SU-DHL-6 (cell line): Measurements from ENCODE around the gene MLST8.
"Not testable (repeated sequence)": the region's sequence is repeated elsewhere in the genome, so short reads cannot be mapped to it uniquely, and the experiment has no call there.

Experiments used
- H2AFZ ChIP-seq: fragments of 200-600 bp; sonication (generic); 2 replicates; pipeline ENCODE4 v1.6.1; 2014; ENCODE audit warnings: low read depth, mild to moderate bottlenecking, moderate library complexity, mixed read lengths, antibody characterized with exemption, low read length; ENCODE audit not compliant: severe bottlenecking
- H3F3A ChIP-seq: fragments of 200-600 bp; shearing (Covaris generic); 2 replicates; pipeline ENCODE4 v1.6.0; 2016; ENCODE audit warnings: antibody characterized with exemption, mild to moderate bottlenecking; ENCODE audit not compliant: insufficient read depth
- H3K27ac ChIP-seq: fragments of 200-600 bp; sonication (generic); 2 replicates; pipeline ENCODE4 v1.5.1; 2016; ENCODE audit warnings: low read depth, mild to moderate bottlenecking, low read length, moderate library complexity, mixed read lengths
- H3K27me3 ChIP-seq: fragments of 200-600 bp; sonication (generic), shearing (Covaris generic); 2 replicates; pipeline ENCODE4 v1.6.0; 2014; ENCODE audit warnings: mild to moderate bottlenecking, low read length
- H3K36me3 ChIP-seq: fragments of 200-600 bp; sonication (generic); 2 replicates; pipeline ENCODE4 v1.6.1; 2014; ENCODE audit warnings: mild to moderate bottlenecking, low read length, mixed read lengths
- H3K4me2 ChIP-seq: fragments of 300-600, 200-600 bp; shearing (Covaris generic), sonication (generic); 2 replicates; pipeline ENCODE4 v1.6.0; 2014; ENCODE audit warnings: low read length, low read depth, mild to moderate bottlenecking; ENCODE audit not compliant: poor library complexity, severe bottlenecking
- H3K4me3 ChIP-seq: fragments of 200-600 bp; sonication (generic); 2 replicates; pipeline ENCODE4 v1.5.1; 2014; ENCODE audit warnings: antibody characterized with exemption, low read length, mild to moderate bottlenecking, mixed read lengths; ENCODE audit not compliant: insufficient read depth, poor library complexity, severe bottlenecking
- H3K79me2 ChIP-seq: fragments of 200-600 bp; sonication (generic); 2 replicates; pipeline ENCODE4 v1.6.1; 2014; ENCODE audit warnings: mild to moderate bottlenecking, low read length, moderate library complexity; ENCODE audit not compliant: insufficient read depth
- H3K9ac ChIP-seq: fragments of 200-600 bp; sonication (generic); 2 replicates; pipeline ENCODE4 v1.7.0; 2014; ENCODE audit warnings: mild to moderate bottlenecking, low read length
- H3K9me2 ChIP-seq: fragments of 200-600 bp; sonication (generic); replicated peaks from 2 replicates; pipeline ENCODE4 v1.6.1; 2014; ENCODE audit warnings: low read length; ENCODE audit not compliant: insufficient read depth
- H3K9me3 ChIP-seq: fragments of 200-600 bp; sonication (generic); 2 replicates; pipeline ENCODE4 v1.6.1; 2014; ENCODE audit warnings: low read length, mixed read lengths; ENCODE audit not compliant: insufficient read depth
- H4K20me1 ChIP-seq: fragments of 200-600 bp; sonication (generic); 2 replicates; pipeline ENCODE4 v1.6.1; 2014; ENCODE audit warnings: low read depth, mild to moderate bottlenecking, antibody characterized with exemption, low read length, moderate library complexity, mixed read lengths
- EZH2phosphoT487 ChIP-seq: fragments of 200-600 bp; sonication (generic), shearing (Covaris generic); conservative IDR thresholded peaks from 2 replicates; pipeline ENCODE4 v1.6.1; 2018; ENCODE audit warnings: mild to moderate bottlenecking, antibody characterized with exemption, low read length, moderate library complexity, mixed read lengths
- TF ChIP-seq, protein P1 (sequence below): fragments of 200-600 bp; sonication (generic); IDR thresholded peaks from one replicate; pipeline ENCODE4 v1.5.1; 2017; ENCODE audit warnings: antibody characterized with exemption, mild to moderate bottlenecking, low read length, moderate library complexity; ENCODE audit not compliant: insufficient read depth, poor library complexity, severe bottlenecking

The MLST8 gene

DNA sequence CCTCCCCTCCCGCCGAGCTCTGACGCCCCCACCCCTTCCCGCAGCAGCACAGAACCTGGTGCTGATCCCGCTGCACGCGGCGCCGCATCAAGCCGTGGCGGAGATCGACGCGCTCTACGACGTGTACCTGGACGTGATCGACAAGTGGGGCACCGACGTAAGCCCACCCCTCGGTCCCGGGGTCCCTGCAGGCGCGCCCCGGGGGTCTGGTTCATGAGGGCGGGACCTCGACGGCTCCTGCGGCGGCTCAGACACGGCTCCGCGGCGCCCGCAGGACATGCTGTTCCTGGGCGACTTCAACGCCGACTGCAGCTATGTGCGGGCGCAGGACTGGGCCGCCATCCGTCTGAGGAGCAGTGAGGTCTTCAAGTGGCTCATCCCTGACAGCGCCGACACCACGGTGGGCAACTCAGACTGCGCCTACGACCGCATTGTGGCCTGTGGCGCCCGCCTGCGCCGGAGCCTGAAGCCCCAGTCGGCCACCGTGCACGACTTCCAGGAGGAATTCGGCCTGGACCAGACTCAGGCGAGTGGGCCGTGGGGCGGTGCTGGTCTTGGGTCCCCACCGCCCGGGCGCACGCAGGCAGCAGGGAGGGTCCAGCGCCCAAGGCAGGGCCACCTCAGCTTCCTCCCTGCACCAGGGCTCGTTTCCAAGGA is 32.4 kb downstream of the MLST8 start:
- no peaks in the 10 kb centered on the region for H3K9me2 ChIP-seq
- H3K4me2 ChIP-seq, result no peak overlapping the region
- no peak overlapping the region for H3K4me3 ChIP-seq
- no peaks in the 10 kb centered on the region for H3K36me3 ChIP-seq
- peaks cover 4% of the 10 kb centered on the region; the same call in 1 of the 2 replicates for H3F3A ChIP-seq
- no peaks in the 10 kb centered on the region for H3K27me3 ChIP-seq
- no peaks in the 10 kb centered on the region for H3K79me2 ChIP-seq
- TF ChIP-seq, protein P1, sequence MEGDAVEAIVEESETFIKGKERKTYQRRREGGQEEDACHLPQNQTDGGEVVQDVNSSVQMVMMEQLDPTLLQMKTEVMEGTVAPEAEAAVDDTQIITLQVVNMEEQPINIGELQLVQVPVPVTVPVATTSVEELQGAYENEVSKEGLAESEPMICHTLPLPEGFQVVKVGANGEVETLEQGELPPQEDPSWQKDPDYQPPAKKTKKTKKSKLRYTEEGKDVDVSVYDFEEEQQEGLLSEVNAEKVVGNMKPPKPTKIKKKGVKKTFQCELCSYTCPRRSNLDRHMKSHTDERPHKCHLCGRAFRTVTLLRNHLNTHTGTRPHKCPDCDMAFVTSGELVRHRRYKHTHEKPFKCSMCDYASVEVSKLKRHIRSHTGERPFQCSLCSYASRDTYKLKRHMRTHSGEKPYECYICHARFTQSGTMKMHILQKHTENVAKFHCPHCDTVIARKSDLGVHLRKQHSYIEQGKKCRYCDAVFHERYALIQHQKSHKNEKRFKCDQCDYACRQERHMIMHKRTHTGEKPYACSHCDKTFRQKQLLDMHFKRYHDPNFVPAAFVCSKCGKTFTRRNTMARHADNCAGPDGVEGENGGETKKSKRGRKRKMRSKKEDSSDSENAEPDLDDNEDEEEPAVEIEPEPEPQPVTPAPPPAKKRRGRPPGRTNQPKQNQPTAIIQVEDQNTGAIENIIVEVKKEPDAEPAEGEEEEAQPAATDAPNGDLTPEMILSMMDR, result no peak
- TF ChIP-seq EZH2phosphoT487, result no peak
- no peaks in the 10 kb centered on the region for H4K20me1 ChIP-seq
- H2AFZ ChIP-seq, result no peak overlapping the region
- no peaks in the 10 kb centered on the region for H3K9me3 ChIP-seq
- no peak overlapping the region for H3K9ac ChIP-seq
- H3K27ac ChIP-seq, result no peak overlapping the region

DNA sequence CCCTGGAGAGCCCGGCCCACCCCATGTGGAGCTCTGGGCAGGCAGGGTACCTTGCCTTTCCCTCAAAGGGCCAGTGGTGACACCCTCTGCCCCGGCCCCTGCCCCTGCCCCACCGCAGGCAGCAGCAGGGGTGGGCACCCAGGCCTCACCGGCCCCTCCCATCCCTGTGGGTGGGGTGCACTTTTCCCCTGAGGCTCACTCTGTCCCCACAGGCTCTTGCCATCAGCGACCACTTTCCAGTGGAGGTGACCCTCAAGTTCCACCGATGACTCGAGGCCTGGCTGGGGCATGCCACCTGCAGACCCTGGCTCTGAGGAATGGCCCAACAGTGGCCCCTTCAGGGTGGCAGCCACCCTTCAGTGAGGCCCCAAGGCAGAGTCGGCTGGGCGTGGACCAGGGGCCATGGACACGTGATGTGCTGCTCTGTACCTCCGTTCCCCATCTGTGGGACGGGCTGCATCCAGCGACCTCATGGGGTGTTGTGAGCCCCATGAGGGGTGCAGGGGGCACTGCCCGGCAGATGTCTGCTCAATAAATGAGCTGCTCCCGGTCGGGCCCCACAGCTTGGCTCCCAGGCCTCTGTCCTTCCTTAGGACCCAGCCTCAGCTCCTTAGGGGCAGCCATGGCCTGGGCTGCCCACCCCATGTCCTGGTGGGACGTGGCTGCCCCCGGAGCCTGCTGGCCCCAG is 33.0 kb downstream of the MLST8 start:
- no peaks in the 10 kb centered on the region for H4K20me1 ChIP-seq
- H2AFZ ChIP-seq, result no peak overlapping the region
- no peak overlapping the region for H3K4me3 ChIP-seq
- H3K27me3 ChIP-seq, result no peaks in the 10 kb centered on the region
- no peaks in the 10 kb centered on the region for H3K9me2 ChIP-seq
- H3K9me3 ChIP-seq, result no peaks in the 10 kb centered on the region
- no peak overlapping the region for H3K4me2 ChIP-seq
- no peak overlapping the region for H3K9ac ChIP-seq
- H3K36me3 ChIP-seq, result no peaks in the 10 kb centered on the region
- peaks cover 4% of the 10 kb centered on the region; the same call in 1 of the 2 replicates for H3F3A ChIP-seq
- no peak overlapping the region for H3K27ac ChIP-seq
- TF ChIP-seq, protein P1, result no peak
- TF ChIP-seq EZH2phosphoT487, result no peak
- no peaks in the 10 kb centered on the region for H3K79me2 ChIP-seq

DNA sequence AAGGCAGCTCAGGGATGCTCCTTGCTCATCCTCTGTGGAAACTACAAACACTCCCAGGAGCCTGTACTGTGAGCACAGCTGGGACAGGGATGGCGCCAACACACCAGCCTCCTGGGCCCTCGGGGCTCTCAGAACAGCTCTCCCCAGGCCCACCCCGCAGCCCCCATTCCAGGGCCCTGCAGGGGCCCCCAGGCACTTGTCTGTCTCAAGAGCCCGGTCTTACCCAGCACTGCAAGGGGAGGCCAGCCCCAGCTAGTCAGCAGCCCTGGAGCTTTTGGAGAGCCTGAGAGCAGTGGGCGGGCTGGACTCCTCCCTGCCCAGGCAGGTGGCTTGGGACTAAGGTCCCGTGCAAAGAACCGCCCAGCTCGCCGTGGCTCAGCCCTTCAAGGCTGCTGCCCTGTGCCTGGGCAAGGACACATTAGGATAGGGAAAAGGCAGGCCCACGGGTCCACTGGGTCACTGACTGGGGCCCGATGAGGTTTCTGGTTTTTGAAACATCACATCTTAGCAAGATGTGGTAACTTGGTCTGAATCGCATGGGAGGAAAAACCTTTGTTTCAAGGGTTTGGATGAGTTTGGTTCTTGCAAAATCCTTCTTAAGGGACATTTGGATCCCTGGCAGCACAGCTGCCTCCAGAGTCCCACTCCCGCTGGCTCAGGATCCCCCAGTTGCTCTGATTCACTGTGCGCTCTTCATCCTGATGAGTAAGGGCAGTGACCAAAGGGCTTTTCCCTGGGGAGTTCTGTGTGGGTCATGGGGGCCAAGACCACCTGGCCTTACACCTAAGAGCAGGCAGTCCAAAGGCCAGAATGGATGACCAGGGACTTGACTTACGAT is 33.8 kb downstream of the MLST8 start:
- H3K27me3 ChIP-seq, result no peaks in the 10 kb centered on the region
- no peak overlapping the region for H3K4me2 ChIP-seq
- H4K20me1 ChIP-seq, result no peaks in the 10 kb centered on the region
- H3K4me3 ChIP-seq, result no peak overlapping the region
- no peak overlapping the region for H3K27ac ChIP-seq
- no peaks in the 10 kb centered on the region for H3K79me2 ChIP-seq
- no peaks in the 10 kb centered on the region for H3K9me2 ChIP-seq
- no peak for TF ChIP-seq EZH2phosphoT487
- TF ChIP-seq, protein P1, result no peak
- H2AFZ ChIP-seq, result no peak overlapping the region
- H3K9me3 ChIP-seq, result no peaks in the 10 kb centered on the region
- H3K36me3 ChIP-seq, result no peaks in the 10 kb centered on the region
- H3K9ac ChIP-seq, result no peak overlapping the region
- peaks cover 4% of the 10 kb centered on the region; the same call in 1 of the 2 replicates for H3F3A ChIP-seq

DNA sequence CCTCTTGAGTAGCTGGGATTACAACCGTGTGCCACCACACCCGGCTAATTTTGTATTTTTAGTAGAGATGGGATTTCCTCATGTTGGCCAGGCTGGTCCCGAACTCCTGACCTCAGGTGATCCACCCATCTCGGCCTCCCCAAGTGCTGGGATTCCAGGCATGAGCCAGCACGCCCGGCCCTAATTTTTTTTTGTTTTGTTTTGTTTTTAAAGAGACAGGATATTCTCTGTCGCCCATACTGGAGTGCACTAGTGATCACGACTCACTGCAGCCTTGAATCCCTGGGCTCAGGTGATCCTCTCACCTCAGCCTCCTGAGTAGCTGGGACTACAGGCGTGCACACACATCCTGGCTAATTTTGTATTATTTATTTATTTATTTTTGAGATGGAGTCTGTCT is 35.1 kb downstream of the MLST8 start:
- not testable (repeated sequence) for H3K79me2 ChIP-seq, H3F3A ChIP-seq, H3K4me3 ChIP-seq, H3K36me3 ChIP-seq, H3K9ac ChIP-seq, H4K20me1 ChIP-seq, H3K27me3 ChIP-seq, H2AFZ ChIP-seq, H3K4me2 ChIP-seq, H3K27ac ChIP-seq, H3K9me2 ChIP-seq, H3K9me3 ChIP-seq
